HG03354 (cell line): ENCODE data around the gene OSMR.

Source experiments
- ATAC-seq: cut with Tn5 transposase; IDR thresholded peaks from one replicate; pipeline ENCODE4 v1.9.1; 2021; ENCODE audit warnings: mild to moderate bottlenecking; ENCODE audit not compliant: unreplicated experiment, poor library complexity, severe bottlenecking

Gene OSMR

DNA sequence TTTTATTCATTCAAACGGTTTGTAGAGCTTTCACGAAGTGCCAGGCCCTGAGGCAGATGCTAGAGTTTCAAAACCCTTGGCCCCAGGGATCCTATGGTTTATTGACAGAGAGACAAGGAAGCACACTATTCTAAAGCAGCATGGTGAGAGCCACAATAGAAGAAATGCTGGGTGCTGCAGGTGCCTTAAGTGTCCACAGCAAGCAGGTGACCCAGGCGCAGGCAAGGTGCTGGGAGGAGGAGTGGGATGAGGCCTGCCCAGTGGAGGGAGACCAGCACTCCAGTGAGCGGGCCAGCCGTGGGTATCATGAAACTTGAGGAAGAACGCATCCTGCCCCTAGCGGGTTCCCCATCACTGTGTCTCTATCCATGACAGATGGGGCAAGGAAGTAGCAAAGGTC is 71.0 kb downstream of the OSMR start:
- no peak for ATAC-seq

DNA sequence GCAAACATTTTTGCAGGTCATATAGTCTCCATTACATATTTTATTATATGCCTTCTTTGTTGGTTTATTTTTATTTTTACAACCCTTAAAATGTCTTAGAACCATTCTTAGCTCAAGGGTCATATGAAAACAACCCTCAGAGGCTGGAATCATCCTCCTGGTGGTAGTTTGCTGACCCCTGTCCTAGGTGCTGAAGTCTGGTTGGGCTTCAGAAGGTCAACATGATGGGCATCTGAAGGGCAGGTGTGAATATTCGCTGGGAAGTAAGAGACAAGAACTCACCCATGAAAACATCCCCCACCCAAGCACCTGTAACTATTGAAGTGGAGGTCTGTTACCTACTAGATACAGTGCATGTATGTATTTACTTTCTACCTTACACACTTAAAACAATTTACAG is 75.4 kb downstream of the OSMR start:
- no peak for ATAC-seq

DNA sequence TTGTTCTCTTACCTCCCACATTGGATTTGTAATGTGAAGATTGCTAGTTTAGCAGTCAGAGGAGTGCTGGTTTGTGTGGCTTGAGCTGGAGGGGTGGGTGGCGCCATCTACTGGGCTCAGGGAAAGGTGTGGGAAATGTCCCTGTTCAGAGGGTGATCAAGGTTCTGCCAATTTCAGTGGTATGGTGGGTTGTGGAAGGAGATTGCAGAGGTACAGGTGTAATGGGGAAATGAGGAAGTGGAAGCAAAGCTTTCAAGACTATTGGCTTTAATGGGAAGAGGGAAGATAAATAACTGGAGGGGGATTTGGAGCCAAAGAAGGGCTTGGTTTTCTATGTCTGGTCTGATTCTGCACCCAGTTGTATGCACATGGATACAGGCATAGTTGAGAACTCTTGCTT is 76.4 kb downstream of the OSMR start:
- ATAC-seq = peak; percentile 76

DNA sequence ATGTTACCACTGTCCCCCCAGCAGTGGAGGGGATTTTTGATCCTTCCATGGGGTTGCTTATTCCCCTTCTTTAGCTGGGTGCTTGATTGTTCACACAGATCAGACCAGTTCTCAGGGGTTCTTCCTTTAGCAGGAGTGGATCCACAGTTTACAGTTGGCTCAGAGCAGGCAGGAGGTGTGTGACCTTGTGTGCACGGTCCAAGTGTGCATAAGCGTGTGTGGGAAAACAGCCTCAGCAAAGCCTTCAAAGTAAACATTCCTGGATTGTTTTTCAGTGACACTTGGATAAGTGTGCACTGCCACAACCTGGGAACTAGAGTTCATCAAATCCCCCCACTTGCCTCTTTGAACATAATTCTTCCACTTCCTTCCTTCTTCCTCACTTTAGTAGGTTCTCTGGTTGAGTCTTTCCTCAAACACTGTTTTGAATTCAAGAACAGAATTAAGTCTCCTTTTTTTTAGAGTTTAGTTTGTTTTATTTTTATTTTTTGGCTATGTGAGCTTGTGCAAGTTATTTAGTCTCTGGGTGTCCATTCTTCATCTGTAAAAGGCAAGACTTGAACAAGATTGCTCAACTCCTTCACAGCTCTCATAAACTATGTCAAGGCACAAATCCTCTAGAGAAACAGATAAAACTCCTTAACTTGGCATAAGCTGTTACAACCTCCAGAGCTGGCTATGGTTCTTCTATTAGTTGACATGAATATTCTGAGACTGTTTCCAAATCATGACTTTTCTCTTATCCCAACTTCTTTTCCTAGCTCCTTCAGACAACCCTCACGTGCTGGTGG is 78.0 kb downstream of the OSMR start:
- ATAC-seq = no peak

DNA sequence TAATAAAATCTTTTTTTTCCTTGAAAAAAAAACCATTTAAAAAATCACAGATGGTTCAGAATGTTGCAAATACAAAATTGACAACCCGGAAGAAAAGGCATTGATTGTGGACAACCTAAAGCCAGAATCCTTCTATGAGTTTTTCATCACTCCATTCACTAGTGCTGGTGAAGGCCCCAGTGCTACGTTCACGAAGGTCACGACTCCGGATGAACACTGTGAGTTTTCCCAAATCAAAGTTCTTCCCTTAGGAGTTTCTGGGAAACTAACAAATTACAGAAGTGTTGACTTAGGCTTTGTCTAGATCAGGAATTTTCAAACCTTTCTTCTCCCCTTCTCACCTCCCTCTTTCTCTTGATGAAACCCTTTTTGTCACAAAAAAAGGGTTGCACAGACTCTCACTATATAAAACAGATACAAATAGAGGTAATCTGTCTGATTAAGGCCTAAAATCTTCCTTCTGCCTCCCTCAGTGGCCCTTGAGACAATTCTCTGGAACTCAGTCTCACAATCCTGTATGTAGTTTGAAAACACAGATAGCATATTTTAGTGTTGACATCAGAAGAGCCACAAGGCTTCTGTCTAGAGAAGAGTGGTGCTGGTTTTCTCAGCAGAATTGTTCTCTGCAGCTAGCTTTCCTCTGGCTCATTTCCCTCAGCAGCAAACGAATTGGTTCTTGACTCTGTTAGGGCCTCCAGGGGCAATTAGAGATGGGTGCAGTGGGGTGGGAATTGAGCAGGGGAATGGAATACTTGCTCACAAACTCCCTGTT is 79.5 kb downstream of the OSMR start:
- ATAC-seq = no peak

DNA sequence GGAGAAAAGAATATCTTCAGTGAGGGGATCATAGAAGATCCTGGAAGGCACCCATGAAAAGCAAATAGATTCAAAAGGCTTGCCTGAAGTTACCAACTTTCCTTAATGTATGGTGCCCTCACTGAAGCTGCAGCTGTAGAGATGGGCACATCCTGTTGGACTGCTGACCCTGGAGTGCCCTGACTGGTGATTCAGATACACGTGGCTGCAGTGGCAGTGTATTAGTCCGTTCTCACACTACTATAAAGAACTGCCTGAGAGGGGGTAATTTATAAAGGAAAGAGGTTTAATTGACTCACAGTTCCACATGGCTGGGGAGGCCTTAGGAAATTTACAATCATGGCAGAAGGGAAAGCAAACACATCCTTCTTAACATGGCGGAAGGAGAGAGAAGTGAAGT is 80.3 kb downstream of the OSMR start:
- ATAC-seq = no peak

DNA sequence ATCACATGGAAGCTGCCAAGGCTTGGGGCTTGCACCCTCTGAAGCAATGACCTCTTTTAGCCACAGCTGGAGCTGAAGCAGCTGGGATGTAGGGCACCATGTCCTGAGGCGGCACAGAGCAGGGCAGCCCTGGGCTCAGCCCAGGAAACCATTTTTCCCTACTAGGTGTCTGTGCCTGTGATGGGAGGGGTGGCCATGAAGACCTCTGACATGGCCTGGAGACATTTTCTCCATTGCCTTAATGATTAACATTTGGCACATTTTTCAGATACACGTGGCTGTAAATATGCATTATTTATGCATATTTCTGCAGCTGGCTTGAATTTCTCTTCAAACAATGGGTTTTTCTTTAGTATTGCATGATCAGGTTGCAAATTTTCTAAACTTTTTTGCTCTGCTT is 81.7 kb downstream of the OSMR start:
- ATAC-seq = no peak

DNA sequence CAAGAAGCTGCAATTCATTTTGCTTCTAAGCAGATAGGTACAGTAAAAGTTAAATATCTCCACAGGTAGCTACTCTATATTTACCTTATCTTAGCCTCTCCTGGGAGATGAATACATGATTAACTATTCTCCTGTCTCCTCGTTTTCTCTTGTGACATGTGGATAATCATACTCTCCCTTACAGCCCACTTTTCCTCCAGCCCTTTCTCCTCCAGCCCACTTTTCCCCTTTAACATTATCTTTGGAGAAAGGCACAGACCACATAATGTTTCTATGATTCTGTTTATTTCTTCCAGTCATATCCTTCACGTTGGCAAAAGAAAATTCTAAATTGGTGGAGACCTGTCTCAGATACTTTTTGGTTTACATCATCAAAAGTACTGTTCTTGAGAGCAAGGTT is 84.0 kb downstream of the OSMR start:
- no peak for ATAC-seq

DNA sequence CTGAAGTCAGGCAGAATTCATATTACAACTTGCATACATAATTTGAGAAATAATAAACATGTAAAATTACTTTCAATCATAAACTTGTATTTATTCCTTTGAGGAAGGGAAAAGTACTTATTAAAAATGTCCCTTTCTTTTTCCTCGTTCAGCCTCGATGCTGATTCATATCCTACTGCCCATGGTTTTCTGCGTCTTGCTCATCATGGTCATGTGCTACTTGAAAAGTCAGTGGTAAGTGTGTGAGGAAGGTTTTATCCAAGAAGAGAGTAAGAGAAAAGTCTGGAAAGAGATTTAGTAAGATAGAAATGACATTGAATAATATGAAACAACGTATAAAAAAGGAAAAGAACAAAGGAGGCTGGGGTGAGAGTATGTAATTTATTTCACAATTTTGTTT is 85.9 kb downstream of the OSMR start:
- no peak for ATAC-seq

DNA sequence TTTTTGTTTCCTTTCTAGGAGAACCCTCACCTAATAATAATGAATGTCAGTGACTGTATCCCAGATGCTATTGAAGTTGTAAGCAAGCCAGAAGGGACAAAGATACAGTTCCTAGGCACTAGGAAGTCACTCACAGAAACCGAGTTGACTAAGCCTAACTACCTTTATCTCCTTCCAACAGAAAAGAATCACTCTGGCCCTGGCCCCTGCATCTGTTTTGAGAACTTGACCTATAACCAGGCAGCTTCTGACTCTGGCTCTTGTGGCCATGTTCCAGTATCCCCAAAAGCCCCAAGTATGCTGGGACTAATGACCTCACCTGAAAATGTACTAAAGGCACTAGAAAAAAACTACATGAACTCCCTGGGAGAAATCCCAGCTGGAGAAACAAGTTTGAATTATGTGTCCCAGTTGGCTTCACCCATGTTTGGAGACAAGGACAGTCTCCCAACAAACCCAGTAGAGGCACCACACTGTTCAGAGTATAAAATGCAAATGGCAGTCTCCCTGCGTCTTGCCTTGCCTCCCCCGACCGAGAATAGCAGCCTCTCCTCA is 87.1 kb downstream of the OSMR start:
- no peak for ATAC-seq

DNA sequence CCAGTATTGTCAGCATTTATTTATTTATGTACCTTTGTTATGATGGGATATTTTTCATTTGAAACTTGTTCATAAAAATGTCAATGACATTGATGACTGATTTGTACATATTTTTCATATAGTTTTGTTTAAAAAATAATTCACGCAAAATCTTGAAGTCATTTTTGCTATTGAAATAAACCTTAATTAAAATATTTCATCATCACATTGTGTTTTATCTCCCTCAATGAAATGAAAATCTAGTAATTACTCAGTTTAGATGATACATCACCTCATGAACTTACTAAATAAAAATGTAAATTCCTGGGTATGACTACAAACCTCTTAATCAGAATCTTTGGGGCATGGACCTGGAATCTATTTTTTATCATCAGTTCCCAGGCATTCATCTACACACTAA is 89.6 kb downstream of the OSMR start:
- no peak for ATAC-seq

DNA sequence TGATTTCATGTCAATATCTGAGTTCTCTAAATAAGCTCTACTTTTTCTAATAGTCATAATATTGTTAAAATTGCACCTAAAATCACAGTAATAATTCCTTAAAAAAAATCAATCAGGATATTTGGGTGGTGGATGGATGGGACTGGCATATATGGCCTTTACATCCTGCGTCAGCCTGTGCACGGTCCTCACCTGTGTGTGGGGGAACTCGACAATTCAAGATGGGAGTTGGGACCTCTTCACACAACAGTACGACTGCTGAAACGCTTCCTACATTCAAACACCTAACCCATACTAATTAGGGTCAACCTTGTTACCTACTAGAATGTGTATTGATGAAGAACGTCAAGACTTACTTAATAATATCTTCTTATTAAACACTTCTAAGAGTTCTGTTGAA is 90.5 kb downstream of the OSMR start:
- ATAC-seq = no peak

DNA sequence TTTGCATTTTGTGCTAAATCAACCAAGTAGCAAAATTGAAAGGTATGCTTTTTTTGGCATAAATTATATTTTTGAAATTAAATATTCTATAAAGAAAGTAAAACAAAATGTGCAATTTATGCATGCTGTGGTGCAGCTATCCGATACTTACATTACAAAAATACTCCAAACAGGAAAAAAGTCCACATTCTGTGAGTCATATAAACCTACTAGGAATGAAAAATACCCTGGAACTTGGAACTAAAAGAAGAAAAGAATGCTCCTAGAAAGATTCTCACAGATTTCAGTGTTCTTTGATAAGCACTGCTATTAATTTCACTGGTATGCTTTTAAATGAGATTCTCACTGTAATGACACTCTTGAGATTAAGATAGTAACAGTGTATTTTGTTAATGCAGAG is 92.6 kb downstream of the OSMR start:
- ATAC-seq = no peak

DNA sequence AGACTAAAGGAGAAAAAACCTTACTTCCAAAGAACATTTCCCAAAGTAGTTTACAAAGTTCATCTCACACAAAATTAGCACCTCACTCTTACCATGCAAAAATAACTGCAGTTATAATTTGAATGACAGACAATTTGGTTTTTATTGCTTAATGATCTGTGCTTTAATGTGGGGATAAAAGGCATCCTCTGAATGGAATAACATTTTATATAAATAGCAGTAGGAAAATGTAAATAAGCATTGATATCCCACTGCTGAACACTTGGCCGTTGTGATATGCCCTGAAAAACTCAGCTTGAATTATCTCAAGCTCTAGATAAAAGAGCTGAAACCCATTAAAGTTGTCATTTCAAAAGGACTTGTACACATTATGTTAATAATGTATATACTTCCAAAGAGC is 93.2 kb downstream of the OSMR start:
- ATAC-seq = no peak

DNA sequence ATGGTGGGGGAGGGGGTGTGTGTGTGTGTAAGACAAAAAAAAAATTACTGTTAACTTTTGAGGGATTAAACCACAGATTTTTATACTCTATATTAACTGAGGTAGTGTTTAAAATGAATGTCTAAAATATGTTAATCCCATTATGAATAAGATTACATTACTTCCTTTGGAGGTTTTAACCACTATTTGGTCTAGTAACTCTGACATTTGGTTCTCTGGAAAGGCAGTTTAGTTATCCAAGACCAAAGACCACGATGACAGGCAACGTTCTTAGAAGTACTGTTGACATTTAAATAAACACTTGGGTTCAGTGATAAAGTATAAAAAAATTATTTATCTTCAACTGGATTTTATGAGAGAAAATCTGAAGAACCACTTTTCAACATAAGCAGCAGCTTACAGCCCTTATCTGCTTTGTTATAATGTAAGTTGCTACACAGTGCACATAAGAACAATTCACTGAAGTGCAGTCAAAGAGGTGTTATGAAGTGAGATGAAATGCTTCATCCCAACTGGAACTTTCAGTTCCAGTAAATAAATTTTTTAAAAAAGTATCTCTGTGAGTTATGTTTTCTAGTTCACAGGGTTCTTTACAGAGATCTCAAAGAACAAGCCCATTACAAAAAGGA is 94.5 kb downstream of the OSMR start:
- ATAC-seq = no peak

DNA sequence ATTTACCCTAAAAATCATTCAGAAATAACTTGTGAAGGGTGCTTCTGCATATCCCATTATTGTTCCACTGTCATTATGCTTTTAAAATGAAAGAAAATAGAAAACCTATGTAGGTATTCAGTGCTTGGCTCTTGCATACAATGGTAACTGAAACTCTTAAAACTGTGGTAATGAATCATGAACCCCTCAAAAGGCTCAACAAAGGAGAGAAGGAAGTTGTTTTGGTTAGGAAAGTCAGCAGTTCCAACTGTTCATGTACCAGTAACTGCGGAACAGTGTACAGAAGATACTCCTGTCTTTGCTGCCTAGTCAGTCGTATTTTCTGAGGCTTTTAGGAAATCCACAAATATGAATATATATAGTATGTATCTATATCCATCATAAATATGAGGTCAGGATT is 96.1 kb downstream of the OSMR start:
- no peak for ATAC-seq

DNA sequence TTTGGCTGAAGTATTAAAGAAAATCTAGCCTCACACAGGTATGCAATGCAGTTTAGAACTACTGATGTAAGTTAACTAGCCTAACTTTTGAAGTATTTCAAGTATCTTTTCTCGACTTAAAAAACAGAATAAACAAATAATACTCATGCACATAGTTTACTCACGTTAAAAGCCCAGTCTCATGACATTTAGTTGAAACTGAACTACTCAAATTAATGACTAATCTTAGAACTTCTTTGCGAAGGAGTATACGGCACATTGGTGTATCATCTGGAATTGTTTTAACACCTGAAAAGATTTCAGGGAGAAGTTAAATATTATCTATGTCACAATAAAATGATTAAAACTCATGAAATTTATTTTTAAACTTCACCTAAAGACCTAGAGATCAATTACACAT is 98.5 kb downstream of the OSMR start:
- no peak for ATAC-seq

DNA sequence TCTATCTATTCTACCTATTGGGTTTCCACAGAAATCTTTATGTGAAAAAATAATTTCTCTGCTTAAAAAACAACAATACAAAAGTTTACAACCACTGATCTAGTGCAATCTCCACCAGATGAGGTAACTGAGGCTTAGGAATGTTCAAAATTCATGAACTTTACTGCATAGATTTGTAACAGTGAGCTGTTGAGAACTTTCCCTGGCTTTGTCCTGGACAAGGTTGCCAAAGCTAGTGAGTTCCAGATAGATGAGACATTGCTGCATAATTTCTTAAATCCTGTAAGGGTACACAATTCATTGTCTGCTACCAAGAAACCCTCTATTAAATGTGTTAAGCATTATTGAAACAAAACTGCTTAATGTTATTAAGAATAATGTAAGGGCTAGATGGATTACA is 102.7 kb downstream of the OSMR start:
- ATAC-seq = no peak

DNA sequence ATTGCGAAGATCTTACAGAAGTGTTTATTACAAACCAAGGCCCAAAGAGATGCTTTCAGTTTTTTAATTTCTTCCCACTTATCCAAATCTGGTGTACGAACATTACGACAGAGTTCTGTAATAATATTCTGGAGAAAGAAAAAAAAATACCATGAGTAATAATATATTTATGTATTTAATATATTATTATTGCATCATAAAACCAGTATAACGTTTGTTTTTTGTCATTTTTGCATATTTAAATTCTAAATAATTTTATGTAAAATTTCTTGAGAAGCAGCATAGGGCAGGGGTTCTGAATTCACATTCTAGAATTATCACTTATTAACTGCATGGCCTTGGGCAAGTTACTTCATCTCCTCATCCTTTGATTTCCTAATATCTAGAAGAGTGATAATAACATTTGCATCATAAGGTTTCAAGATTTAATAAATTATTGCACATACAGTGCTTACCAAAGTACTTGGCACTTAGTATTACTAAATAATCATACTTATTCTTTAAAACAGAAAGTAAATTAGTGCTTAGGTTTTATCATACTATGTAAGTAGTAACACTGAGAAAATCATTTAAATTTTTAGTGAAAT is 107.7 kb downstream of the OSMR start:
- ATAC-seq = no peak

DNA sequence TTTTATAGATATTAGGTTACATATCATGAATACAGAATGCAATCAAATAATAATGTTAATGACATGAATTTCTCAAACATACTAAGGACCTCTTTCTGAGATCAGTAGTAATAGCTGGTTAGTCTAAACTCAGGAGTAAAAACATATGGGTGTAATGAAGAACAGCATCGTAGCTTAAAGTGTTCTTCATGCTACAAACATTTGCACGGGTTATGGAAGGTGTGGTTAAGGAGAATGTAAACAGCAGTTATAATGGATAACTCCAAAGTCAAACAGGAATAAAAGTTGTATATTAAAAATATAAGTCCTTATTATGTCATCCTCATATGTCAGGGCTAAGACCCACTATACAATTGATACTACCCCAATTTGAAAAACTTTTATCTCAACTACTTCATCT is 115.9 kb downstream of the OSMR start:
- no peak for ATAC-seq
